ENCODE measurements around the gene IRF4. TPM values are rescaled to one million over a fixed set of nuclear protein-coding genes. Genes with fewer than 3 reads are reported as not detected.

The IRF4 gene
- total RNA-seq, 4 donors from 2014 or later = 0.26 to 0.56 (median 0.31) TPM; not detected in 1

GRCh38 chr6:399785-400534 is 8.4 kb downstream of the IRF4 start:
- TF ChIP-seq POLR2A (IDR thresholded peaks at IDR 0.05) (no peak), CTCF (IDR thresholded peaks at IDR 0.05 in 4 of 5, conservative IDR thresholded peaks at IDR 0.05 in 1 of 5) (no peak)
- Histone ChIP-seq H3K4me1 (no peaks in the 10 kb centered on the region), H3K4me3 (no peak overlapping the region), H3K27me3 (peaks cover 14 to 35% (median 24%) of the 10 kb centered on the region in 3 donors), H3K27ac (no peak overlapping the region), H3K9me3 (no peaks in the 10 kb centered on the region), H3K36me3 (no peaks in the 10 kb centered on the region)
- ATAC-seq (no peak), DNase-seq (no peak)
- intact Hi-C loops (cut with DNase I; ENCODE audit: low total_unique reads) = no loop called here
- in situ Hi-C loops (cut with MboI; ENCODE audit: low sequenced_read_pairs in 4 of 4) = no loop called here

- in situ Hi-C loops (cut with MboI; ENCODE audit: low sequenced_read_pairs in 4 of 4) (no loop called here), intact Hi-C loops (cut with DNase I; ENCODE audit: low total_unique reads) (no loop called here)
- H3K27me3 ChIP-seq = peaks cover 8 to 28% (median 21%) of the 10 kb centered on the region in 3 donors
- no peaks in the 10 kb centered on the region for H3K36me3 ChIP-seq
- TF ChIP-seq CTCF (IDR thresholded peaks at IDR 0.05 in 4 of 5, conservative IDR thresholded peaks at IDR 0.05 in 1 of 5) = no peak
- no peak for TF ChIP-seq POLR2A (IDR thresholded peaks at IDR 0.05)
- H3K4me3 ChIP-seq = no peak overlapping the region
- H3K27ac ChIP-seq = no peak overlapping the region
- no peaks in the 10 kb centered on the region for H3K4me1 ChIP-seq
- ATAC-seq = no peak
- no peaks in the 10 kb centered on the region for H3K9me3 ChIP-seq
- DNase-seq = no peak
Observed at GRCh38 chr6:400815-401214, 9.3 kb downstream of the IRF4 start.

GRCh38 chr6:401239-401993 is 9.9 kb downstream of the IRF4 start:
- no peak for ATAC-seq
- TF ChIP-seq POLR2A (IDR thresholded peaks at IDR 0.05) = no peak
- TF ChIP-seq CTCF (IDR thresholded peaks at IDR 0.05 in 4 of 5, conservative IDR thresholded peaks at IDR 0.05 in 1 of 5) = no peak
- DNase-seq = peak in 1 of 2 donors; percentile 39
- Histone ChIP-seq H3K36me3 (no peaks in the 10 kb centered on the region), H3K27ac (no peak overlapping the region), H3K9me3 (no peaks in the 10 kb centered on the region), H3K4me1 (no peaks in the 10 kb centered on the region), H3K4me3 (no peak overlapping the region), H3K27me3 (peaks cover 5 to 26% (median 20%) of the 10 kb centered on the region in 3 donors)
- in situ Hi-C loops (cut with MboI; ENCODE audit: low sequenced_read_pairs in 4 of 4) (no loop called here), intact Hi-C loops (cut with DNase I; ENCODE audit: low total_unique reads) (no loop called here)

GRCh38 chr6:401994-402640 is 10.6 kb downstream of the IRF4 start:
- TF ChIP-seq CTCF (IDR thresholded peaks at IDR 0.05 in 4 of 5, conservative IDR thresholded peaks at IDR 0.05 in 1 of 5) (no peak), POLR2A (IDR thresholded peaks at IDR 0.05) (no peak)
- DNase-seq = no peak
- Histone ChIP-seq H3K4me1 (no peaks in the 10 kb centered on the region), H3K36me3 (no peaks in the 10 kb centered on the region), H3K27ac (no peak overlapping the region), H3K4me3 (no peak overlapping the region), H3K9me3 (no peaks in the 10 kb centered on the region), H3K27me3 (peaks cover 3 to 23% (median 18%) of the 10 kb centered on the region in 3 donors)
- intact Hi-C loops (cut with DNase I; ENCODE audit: low total_unique reads) (no loop called here), in situ Hi-C loops (cut with MboI; ENCODE audit: low sequenced_read_pairs in 4 of 4) (no loop called here)
- no peak for ATAC-seq

All from gastrocnemius medialis (tissue), 4 donors.